Measurements from ENCODE around the gene GAB4.
"Not testable (repeated sequence)": the region's sequence is repeated elsewhere in the genome, so short reads cannot be mapped to it uniquely, and the experiment has no call there.

The GAB4 gene

GRCh38 chr22:17007852-17008731 lies at the start of gene GAB4:
TSS of gene GAB4 (minus strand) at chr22:17008222. CDS start at chr22:17008114, 108 bp downstream.
- TF ChIP-seq, protein P1, sequence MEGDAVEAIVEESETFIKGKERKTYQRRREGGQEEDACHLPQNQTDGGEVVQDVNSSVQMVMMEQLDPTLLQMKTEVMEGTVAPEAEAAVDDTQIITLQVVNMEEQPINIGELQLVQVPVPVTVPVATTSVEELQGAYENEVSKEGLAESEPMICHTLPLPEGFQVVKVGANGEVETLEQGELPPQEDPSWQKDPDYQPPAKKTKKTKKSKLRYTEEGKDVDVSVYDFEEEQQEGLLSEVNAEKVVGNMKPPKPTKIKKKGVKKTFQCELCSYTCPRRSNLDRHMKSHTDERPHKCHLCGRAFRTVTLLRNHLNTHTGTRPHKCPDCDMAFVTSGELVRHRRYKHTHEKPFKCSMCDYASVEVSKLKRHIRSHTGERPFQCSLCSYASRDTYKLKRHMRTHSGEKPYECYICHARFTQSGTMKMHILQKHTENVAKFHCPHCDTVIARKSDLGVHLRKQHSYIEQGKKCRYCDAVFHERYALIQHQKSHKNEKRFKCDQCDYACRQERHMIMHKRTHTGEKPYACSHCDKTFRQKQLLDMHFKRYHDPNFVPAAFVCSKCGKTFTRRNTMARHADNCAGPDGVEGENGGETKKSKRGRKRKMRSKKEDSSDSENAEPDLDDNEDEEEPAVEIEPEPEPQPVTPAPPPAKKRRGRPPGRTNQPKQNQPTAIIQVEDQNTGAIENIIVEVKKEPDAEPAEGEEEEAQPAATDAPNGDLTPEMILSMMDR (IDR thresholded peaks at IDR 0.05; ENCODE audit: extremely low read depth, insufficient read depth, missing control alignments): no peak
- no peak for DNase-seq (ENCODE audit: low spot score)
- in situ Hi-C loops (cut with MboI; ENCODE audit: low pct_unique_long_range_greater_than_20kb, low sequenced_read_pairs, unreplicated experiment): no loop called here

DNA sequence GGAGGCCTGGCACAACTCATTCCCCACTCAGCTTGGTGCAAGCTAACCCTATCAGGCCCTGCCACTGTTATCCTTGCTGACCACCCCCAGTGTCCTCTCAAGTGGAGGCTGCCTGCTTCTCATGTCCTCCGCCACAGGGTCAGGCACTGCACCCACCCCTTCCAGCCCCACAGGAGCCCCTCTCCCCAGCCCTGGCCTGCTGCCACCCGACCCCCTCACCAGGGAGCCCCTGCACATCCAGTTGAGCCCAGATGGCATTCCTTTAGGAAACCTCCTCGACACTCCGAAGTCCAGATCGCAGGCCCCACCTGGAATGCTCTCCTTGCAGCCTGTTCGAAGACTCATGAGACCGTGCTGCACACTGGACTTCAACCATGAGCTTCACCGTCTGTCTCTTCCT lies 48.8 kb upstream of the GAB4 start:
- DNase-seq (ENCODE audit: low spot score): no peak
- in situ Hi-C loops (cut with MboI; ENCODE audit: low pct_unique_long_range_greater_than_20kb, low sequenced_read_pairs, unreplicated experiment): loop anchor here (10.0 kb wide), 1 partner anchor 142 kb away; no protein-coding TSS in a partner anchor

DNA sequence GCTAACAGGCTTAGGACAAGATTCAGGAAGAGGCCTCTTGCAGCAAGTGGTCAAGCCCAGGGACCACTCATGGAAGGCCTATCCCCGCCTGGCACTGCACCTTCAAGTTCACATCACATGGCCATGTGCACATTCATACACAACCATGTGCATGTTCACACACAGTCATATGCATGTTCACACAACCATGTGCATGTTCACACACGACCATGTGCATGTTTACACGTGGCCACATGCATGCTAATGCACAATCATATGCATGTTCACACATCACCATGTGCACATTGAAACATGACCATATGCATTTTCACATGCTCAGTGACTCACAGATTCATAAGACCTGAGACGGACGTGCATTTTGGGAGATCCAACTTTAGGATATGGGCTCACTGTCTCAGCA lies 48.0 kb upstream of the GAB4 start:
- TF ChIP-seq, protein P1 (IDR thresholded peaks at IDR 0.05; ENCODE audit: extremely low read depth, insufficient read depth, missing control alignments): no peak
- DNase-seq (ENCODE audit: low spot score): no peak
- in situ Hi-C loops (cut with MboI; ENCODE audit: low pct_unique_long_range_greater_than_20kb, low sequenced_read_pairs, unreplicated experiment): loop anchor here (10.0 kb wide), 1 partner anchor 141 kb away; no protein-coding TSS in a partner anchor

More for the DNA sequence above, 48.8 kb upstream of the GAB4 start:
- TF ChIP-seq, protein P1 (IDR thresholded peaks at IDR 0.05; ENCODE audit: extremely low read depth, insufficient read depth, missing control alignments): no peak

- DNase-seq (ENCODE audit: low spot score): no peak
- in situ Hi-C loops (cut with MboI; ENCODE audit: low pct_unique_long_range_greater_than_20kb, low sequenced_read_pairs, unreplicated experiment): no loop called here
- TF ChIP-seq, protein P1 (IDR thresholded peaks at IDR 0.05; ENCODE audit: extremely low read depth, insufficient read depth, missing control alignments): no peak
These were observed 39.6 kb upstream of the GAB4 start for GRCh38 chr22:17047656-17048055.

DNA sequence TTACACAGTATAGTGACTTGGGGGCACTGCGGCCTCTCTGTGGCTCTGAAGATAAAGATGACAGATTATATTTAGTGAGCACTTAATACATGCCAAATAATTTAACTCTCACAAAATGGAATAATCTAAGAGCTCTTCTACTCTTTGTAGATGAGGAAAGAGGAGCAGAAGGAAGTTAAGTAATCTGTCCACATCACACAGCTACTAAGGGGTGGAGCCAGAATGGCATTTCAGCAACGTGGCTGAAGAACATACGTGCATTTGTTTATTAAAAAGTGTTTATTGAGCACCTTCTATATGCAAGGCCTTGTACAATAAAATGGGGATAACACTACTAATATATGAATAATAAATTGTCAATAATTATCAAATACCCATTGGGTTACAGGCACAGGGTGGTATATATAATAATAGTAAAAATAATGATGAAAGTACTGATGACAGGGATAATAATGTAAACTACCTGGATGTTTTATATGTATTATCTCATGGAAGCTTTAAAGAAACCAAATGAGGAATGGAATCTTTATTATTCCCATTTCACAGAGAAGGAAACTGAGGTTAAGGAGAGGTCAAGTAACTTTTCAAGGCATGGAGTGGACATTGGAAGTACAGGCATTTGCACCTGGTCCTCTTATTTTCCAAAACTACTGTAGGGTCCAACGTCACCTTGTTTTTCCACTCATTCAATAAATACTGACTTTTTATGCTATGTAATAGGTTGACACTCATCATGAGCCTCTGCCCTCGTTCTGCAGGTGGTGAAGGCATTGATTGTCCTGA lies 38.7 kb upstream of the GAB4 start:
- TF ChIP-seq, protein P1 (IDR thresholded peaks at IDR 0.05; ENCODE audit: extremely low read depth, insufficient read depth, missing control alignments): no peak
- in situ Hi-C loops (cut with MboI; ENCODE audit: low pct_unique_long_range_greater_than_20kb, low sequenced_read_pairs, unreplicated experiment): no loop called here
- no peak for DNase-seq (ENCODE audit: low spot score)

DNA sequence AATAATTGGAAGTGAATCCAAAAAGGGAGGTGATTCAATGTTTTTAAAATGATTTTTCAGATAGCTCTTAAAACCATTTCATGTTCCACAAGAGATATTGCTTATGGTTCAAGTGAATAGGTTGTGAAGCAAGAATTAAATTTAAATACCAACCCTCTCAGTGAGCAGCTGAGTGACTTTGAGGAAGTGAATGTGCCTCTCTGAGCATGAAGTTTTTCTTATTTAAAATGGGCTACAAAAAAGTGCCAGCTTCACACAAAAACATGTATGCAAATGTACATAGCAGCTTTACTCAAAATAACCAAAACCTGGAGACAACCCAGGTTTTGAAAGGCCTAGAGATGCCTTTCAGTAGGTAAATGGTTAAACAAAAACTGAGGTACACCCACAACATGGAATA lies 35.5 kb upstream of the GAB4 start:
- in situ Hi-C loops (cut with MboI; ENCODE audit: low pct_unique_long_range_greater_than_20kb, low sequenced_read_pairs, unreplicated experiment): no loop called here
- TF ChIP-seq, protein P1 (IDR thresholded peaks at IDR 0.05; ENCODE audit: extremely low read depth, insufficient read depth, missing control alignments): no peak
- no peak for DNase-seq (ENCODE audit: low spot score)

GRCh38 chr22:17036842-17037711 lies 29.1 kb upstream of the GAB4 start:
- in situ Hi-C loops (cut with MboI; ENCODE audit: low pct_unique_long_range_greater_than_20kb, low sequenced_read_pairs, unreplicated experiment); DNase-seq (ENCODE audit: low spot score): not testable (repeated sequence)

DNA sequence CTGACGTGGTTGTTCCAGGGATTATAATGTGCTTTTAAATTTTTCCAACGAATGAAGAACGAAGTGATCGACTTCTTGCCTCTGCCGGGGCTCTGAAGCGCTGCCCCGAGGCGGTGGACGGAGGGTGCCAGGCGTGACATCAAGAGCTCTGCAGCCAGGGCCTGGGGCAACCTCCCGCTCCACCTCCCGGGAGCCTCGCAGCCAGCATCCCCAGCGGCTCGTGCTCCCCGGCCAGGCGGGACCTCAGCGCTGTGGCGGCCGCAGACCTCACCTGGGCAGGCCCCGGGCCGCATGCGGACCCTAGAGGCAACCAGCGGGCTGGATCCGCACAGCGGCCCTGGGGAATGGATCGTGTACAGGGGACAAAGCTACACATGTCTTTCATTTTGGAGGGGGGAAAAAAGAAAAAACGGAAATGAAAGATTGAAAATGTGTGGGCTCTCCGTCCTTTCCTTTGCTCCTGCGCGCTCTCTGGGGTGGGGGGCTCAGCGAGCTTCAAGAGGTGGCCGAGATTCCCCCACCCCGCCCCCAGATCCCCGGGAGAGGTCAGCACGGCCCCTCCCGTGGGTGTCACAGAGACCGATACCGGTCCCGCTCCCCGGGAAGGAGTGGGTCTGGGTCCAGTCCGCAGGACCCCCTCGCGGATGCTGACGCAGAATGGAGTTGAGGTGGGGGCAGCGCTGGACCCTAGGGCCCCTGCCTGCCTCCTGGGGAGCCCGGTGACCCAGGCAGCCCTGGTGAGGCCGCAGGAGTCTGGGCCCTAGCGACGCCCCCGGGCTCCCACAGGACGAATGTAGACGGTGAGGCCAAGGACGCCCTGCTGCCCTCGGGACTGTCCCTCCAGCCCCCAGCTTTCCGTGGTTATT lies 28.2 kb upstream of the GAB4 start:
- not testable (repeated sequence) for DNase-seq (ENCODE audit: low spot score)

More for the DNA sequence above, 28.2 kb upstream of the GAB4 start:
- in situ Hi-C loops (cut with MboI; ENCODE audit: low pct_unique_long_range_greater_than_20kb, low sequenced_read_pairs, unreplicated experiment): not testable (repeated sequence)
